Neural cell (in vitro differentiated cells): ENCODE results near the gene CLCA4. TPM values are rescaled to one million over a fixed set of nuclear protein-coding genes. Genes with fewer than 3 reads are reported as not detected.

Experiments used
- H2AFZ ChIP-seq: fragments of 200-600, 300-800 bp; sonication (generic), shearing (Covaris generic); 2 replicates; pipeline ENCODE4 v1.6.0; 2014; ENCODE audit warnings: low read depth, mild to moderate bottlenecking, antibody characterized with exemption, low read length, moderate library complexity
- H3F3A ChIP-seq: fragments of 200-600 bp; shearing (Covaris generic); 2 replicates; pipeline ENCODE4 v1.6.1; 2016; ENCODE audit warnings: mild to moderate bottlenecking, moderate library complexity, mixed read lengths, antibody characterized with exemption, low read length; ENCODE audit not compliant: insufficient read depth, poor library complexity, severe bottlenecking
- H3K27ac ChIP-seq: fragments of 200-600, 300-800 bp; sonication (generic), shearing (Covaris generic); 2 replicates; pipeline ENCODE4 v1.5.1; 2014; ENCODE audit warnings: mild to moderate bottlenecking, low read length, moderate library complexity
- H3K27me3 ChIP-seq: fragments of 300-800, 200-600 bp; sonication (generic), shearing (Covaris generic); 2 replicates; pipeline ENCODE4 v1.6.0; 2014; ENCODE audit warnings: mild to moderate bottlenecking, low read depth, low read length, moderate library complexity; ENCODE audit not compliant: insufficient read depth
- H3K36me3 ChIP-seq: fragments of 300-800, 200-600 bp; sonication (generic), shearing (Covaris generic); 2 replicates; pipeline ENCODE4 v1.5.1; 2014; ENCODE audit warnings: mild to moderate bottlenecking, antibody characterized with exemption, low read length, moderate library complexity; ENCODE audit not compliant: insufficient read depth
- H3K4me2 ChIP-seq: fragments of 300-800, 200-600 bp; sonication (generic), shearing (Covaris generic); 2 replicates; pipeline ENCODE4 v1.6.0; 2014; ENCODE audit warnings: mild to moderate bottlenecking, low read length
- H3K4me3 ChIP-seq: fragments of 300-800, 200-600 bp; sonication (generic), shearing (Covaris generic); 2 replicates; pipeline ENCODE4 v1.5.1; 2014; ENCODE audit warnings: mild to moderate bottlenecking, low read length, moderate library complexity
- H3K79me2 ChIP-seq: fragments of 200-600 bp; shearing (Covaris generic); replicated peaks from 2 replicates; pipeline ENCODE4 v1.6.0; 2014; ENCODE audit warnings: mild to moderate bottlenecking, low read length, moderate library complexity; ENCODE audit not compliant: insufficient read depth
- H3K9ac ChIP-seq: fragments of 300-800, 200-600 bp; sonication (generic), shearing (Covaris generic); 2 replicates; pipeline ENCODE4 v1.6.1; 2016; ENCODE audit warnings: mild to moderate bottlenecking, low read length, mixed read lengths
- H3K9me2 ChIP-seq: fragments of 200-600 bp; shearing (Covaris generic); 2 replicates; pipeline ENCODE4 v1.6.1; 2016; ENCODE audit warnings: mild to moderate bottlenecking, low read length, mixed read lengths; ENCODE audit not compliant: insufficient read depth
- H3K9me3 ChIP-seq: fragments of 200-600, 300-800 bp; sonication (generic), shearing (Covaris generic); 2 replicates; pipeline ENCODE4 v1.6.1; 2016; ENCODE audit warnings: mild to moderate bottlenecking, mixed run types, low read length, moderate library complexity, mixed read lengths
- H4K20me1 ChIP-seq: fragments of 200-600 bp; shearing (Covaris generic); 2 replicates; pipeline ENCODE4 v1.6.1; 2016; ENCODE audit warnings: mild to moderate bottlenecking, mixed run types; ENCODE audit not compliant: insufficient read depth
- CTCF ChIP-seq: fragments of 450-650 bp; IDR thresholded peaks from 2 replicates; pipeline ENCODE4 v1.5.1; 2014; ENCODE audit warnings: antibody characterized with exemption, mild to moderate bottlenecking, moderate library complexity; ENCODE audit not compliant: poor library complexity, severe bottlenecking
- EP300 ChIP-seq: fragments of 450-650 bp; conservative IDR thresholded peaks from 2 replicates; pipeline ENCODE4 v1.6.1; 2014; ENCODE audit warnings: antibody characterized with exemption, mild to moderate bottlenecking, moderate library complexity; ENCODE audit not compliant: poor library complexity, severe bottlenecking
- EZH2 ChIP-seq: fragments of 200-600, 300-800 bp; shearing (Covaris generic), sonication (generic); IDR thresholded peaks from 2 replicates; pipeline ENCODE4 v1.6.1; 2014; ENCODE audit warnings: antibody characterized with exemption, low read length, borderline replicate concordance, mild to moderate bottlenecking; ENCODE audit not compliant: insufficient read depth, poor library complexity, severe bottlenecking
- MXI1 ChIP-seq: fragments of 450-650 bp; conservative IDR thresholded peaks from 2 replicates; pipeline ENCODE4 v1.6.1; 2014; ENCODE audit warnings: antibody characterized with exemption, mild to moderate bottlenecking; ENCODE audit not compliant: poor library complexity, severe bottlenecking
- POLR2AphosphoS5 ChIP-seq: IDR thresholded peaks from 2 replicates; pipeline ENCODE4 v1.6.1; 2012
- RAD21 ChIP-seq: fragments of 450-650 bp; conservative IDR thresholded peaks from 2 replicates; pipeline ENCODE4 v1.6.1; 2014; ENCODE audit warnings: antibody characterized with exemption, mild to moderate bottlenecking, moderate library complexity
- SMC3 ChIP-seq: fragments of 450-650 bp; conservative IDR thresholded peaks from 2 replicates; pipeline ENCODE4 v1.6.1; 2014; ENCODE audit warnings: antibody characterized with exemption, mild to moderate bottlenecking, moderate library complexity; ENCODE audit not compliant: poor library complexity
- TAF1 ChIP-seq: IDR thresholded peaks from 2 replicates; pipeline ENCODE4 v1.6.1; 2012; ENCODE audit warnings: low read depth
- polyA plus RNA-seq: library from polyadenylated mRNA; depleted of rRNA; stranded (reverse); fragments of >200 nt; gene quantifications from 2 replicates; pipeline ENCODE4 v1.2.3, GENCODE V29; 2014
- TF ChIP-seq, protein P1 (sequence below): IDR thresholded peaks from 2 replicates; pipeline ENCODE4 v1.6.1; 2012; ENCODE audit warnings: borderline replicate concordance

The CLCA4 gene
- polyA plus RNA-seq, 1 donor from 2014 or later = not detected

DNA sequence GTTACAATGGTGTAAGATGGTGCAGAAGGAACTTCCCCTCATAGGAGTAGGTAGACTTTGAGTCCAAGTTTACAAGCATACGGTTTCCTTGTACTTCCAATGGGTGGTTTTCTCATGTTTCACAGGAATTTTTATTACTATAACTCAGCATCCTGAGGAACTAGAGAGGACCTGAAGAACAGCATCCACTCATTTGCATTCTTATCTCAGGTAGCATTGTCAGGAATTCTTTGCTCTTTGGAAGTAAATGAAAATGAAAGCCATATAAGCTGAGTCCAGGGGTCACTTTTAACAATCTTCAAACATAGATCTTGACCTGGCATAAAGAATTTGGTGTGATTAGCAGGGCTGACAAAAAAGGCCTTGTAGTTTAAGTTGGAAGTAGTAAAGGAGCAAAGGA is 34.4 kb downstream of the CLCA4 start:
- Histone ChIP-seq H2AFZ (no peak overlapping the region), H3K9me2 (no peaks in the 10 kb centered on the region), H3K27me3 (no peaks in the 10 kb centered on the region), H3K36me3 (no peaks in the 10 kb centered on the region), H3K79me2 (no peaks in the 10 kb centered on the region), H3K9me3 (no peaks in the 10 kb centered on the region), H3K27ac (no peak overlapping the region), H3K4me3 (no peak overlapping the region), H3F3A (no peaks in the 10 kb centered on the region), H3K4me2 (no peak overlapping the region), H3K9ac (no peak overlapping the region), H4K20me1 (no peaks in the 10 kb centered on the region)
- TF ChIP-seq RAD21 (no peak), TAF1 (no peak), CTCF (no peak), POLR2AphosphoS5 (no peak), SMC3 (no peak)

GRCh38 chr1:86582161-86582560 is 35.3 kb downstream of the CLCA4 start:
- no peak overlapping the region for H3K27ac ChIP-seq
- no peaks in the 10 kb centered on the region for H3K27me3 ChIP-seq
- H3K79me2 ChIP-seq = no peaks in the 10 kb centered on the region
- no peaks in the 10 kb centered on the region for H3K9me3 ChIP-seq
- no peaks in the 10 kb centered on the region for H4K20me1 ChIP-seq
- no peaks in the 10 kb centered on the region for H3K36me3 ChIP-seq
- H3K4me2 ChIP-seq = no peak overlapping the region
- H3K9me2 ChIP-seq = no peaks in the 10 kb centered on the region
- no peak overlapping the region for H2AFZ ChIP-seq
- no peak overlapping the region for H3K4me3 ChIP-seq
- no peaks in the 10 kb centered on the region for H3F3A ChIP-seq
- no peak overlapping the region for H3K9ac ChIP-seq
- TF ChIP-seq TAF1 (no peak), CTCF (no peak), EP300 (no peak), EZH2 (no peak), RAD21 (no peak), MXI1 (no peak), SMC3 (no peak), POLR2AphosphoS5 (no peak)
- TF ChIP-seq, protein P1, sequence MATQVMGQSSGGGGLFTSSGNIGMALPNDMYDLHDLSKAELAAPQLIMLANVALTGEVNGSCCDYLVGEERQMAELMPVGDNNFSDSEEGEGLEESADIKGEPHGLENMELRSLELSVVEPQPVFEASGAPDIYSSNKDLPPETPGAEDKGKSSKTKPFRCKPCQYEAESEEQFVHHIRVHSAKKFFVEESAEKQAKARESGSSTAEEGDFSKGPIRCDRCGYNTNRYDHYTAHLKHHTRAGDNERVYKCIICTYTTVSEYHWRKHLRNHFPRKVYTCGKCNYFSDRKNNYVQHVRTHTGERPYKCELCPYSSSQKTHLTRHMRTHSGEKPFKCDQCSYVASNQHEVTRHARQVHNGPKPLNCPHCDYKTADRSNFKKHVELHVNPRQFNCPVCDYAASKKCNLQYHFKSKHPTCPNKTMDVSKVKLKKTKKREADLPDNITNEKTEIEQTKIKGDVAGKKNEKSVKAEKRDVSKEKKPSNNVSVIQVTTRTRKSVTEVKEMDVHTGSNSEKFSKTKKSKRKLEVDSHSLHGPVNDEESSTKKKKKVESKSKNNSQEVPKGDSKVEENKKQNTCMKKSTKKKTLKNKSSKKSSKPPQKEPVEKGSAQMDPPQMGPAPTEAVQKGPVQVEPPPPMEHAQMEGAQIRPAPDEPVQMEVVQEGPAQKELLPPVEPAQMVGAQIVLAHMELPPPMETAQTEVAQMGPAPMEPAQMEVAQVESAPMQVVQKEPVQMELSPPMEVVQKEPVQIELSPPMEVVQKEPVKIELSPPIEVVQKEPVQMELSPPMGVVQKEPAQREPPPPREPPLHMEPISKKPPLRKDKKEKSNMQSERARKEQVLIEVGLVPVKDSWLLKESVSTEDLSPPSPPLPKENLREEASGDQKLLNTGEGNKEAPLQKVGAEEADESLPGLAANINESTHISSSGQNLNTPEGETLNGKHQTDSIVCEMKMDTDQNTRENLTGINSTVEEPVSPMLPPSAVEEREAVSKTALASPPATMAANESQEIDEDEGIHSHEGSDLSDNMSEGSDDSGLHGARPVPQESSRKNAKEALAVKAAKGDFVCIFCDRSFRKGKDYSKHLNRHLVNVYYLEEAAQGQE = no peak
